Measurements from ENCODE around the gene ETV3L. TPM values are rescaled to one million over a fixed set of nuclear protein-coding genes. Genes with fewer than 3 reads are reported as not detected.

ETV3L gene
- total and polyA plus RNA-seq, 2 of the 8 experiments (the other 6 are each of a cell fraction or from before 2014, with no cell fraction given), result 0.17 to 0.26 TPM

DNA sequence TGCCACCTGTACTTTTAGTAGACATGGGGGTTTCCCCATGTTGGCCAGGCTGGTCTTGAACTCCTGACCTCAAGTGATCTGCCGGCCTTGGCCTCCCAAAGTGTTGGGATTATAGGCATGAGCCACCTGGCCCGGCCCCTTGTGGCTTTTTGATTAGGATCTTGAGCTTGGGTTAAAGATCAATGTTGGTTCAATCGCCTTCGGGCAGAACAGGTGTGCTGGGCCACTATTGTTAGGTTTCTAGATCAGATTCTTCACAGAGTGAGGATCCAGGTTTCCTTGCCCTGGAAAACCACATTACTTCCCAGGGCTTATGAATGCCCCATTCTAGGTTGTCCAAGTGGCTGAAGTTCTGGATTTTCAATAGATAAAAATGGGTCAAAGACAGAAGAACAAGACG lies 32.5 kb upstream of the ETV3L start (continued):
- TF ChIP-seq, protein P1, sequence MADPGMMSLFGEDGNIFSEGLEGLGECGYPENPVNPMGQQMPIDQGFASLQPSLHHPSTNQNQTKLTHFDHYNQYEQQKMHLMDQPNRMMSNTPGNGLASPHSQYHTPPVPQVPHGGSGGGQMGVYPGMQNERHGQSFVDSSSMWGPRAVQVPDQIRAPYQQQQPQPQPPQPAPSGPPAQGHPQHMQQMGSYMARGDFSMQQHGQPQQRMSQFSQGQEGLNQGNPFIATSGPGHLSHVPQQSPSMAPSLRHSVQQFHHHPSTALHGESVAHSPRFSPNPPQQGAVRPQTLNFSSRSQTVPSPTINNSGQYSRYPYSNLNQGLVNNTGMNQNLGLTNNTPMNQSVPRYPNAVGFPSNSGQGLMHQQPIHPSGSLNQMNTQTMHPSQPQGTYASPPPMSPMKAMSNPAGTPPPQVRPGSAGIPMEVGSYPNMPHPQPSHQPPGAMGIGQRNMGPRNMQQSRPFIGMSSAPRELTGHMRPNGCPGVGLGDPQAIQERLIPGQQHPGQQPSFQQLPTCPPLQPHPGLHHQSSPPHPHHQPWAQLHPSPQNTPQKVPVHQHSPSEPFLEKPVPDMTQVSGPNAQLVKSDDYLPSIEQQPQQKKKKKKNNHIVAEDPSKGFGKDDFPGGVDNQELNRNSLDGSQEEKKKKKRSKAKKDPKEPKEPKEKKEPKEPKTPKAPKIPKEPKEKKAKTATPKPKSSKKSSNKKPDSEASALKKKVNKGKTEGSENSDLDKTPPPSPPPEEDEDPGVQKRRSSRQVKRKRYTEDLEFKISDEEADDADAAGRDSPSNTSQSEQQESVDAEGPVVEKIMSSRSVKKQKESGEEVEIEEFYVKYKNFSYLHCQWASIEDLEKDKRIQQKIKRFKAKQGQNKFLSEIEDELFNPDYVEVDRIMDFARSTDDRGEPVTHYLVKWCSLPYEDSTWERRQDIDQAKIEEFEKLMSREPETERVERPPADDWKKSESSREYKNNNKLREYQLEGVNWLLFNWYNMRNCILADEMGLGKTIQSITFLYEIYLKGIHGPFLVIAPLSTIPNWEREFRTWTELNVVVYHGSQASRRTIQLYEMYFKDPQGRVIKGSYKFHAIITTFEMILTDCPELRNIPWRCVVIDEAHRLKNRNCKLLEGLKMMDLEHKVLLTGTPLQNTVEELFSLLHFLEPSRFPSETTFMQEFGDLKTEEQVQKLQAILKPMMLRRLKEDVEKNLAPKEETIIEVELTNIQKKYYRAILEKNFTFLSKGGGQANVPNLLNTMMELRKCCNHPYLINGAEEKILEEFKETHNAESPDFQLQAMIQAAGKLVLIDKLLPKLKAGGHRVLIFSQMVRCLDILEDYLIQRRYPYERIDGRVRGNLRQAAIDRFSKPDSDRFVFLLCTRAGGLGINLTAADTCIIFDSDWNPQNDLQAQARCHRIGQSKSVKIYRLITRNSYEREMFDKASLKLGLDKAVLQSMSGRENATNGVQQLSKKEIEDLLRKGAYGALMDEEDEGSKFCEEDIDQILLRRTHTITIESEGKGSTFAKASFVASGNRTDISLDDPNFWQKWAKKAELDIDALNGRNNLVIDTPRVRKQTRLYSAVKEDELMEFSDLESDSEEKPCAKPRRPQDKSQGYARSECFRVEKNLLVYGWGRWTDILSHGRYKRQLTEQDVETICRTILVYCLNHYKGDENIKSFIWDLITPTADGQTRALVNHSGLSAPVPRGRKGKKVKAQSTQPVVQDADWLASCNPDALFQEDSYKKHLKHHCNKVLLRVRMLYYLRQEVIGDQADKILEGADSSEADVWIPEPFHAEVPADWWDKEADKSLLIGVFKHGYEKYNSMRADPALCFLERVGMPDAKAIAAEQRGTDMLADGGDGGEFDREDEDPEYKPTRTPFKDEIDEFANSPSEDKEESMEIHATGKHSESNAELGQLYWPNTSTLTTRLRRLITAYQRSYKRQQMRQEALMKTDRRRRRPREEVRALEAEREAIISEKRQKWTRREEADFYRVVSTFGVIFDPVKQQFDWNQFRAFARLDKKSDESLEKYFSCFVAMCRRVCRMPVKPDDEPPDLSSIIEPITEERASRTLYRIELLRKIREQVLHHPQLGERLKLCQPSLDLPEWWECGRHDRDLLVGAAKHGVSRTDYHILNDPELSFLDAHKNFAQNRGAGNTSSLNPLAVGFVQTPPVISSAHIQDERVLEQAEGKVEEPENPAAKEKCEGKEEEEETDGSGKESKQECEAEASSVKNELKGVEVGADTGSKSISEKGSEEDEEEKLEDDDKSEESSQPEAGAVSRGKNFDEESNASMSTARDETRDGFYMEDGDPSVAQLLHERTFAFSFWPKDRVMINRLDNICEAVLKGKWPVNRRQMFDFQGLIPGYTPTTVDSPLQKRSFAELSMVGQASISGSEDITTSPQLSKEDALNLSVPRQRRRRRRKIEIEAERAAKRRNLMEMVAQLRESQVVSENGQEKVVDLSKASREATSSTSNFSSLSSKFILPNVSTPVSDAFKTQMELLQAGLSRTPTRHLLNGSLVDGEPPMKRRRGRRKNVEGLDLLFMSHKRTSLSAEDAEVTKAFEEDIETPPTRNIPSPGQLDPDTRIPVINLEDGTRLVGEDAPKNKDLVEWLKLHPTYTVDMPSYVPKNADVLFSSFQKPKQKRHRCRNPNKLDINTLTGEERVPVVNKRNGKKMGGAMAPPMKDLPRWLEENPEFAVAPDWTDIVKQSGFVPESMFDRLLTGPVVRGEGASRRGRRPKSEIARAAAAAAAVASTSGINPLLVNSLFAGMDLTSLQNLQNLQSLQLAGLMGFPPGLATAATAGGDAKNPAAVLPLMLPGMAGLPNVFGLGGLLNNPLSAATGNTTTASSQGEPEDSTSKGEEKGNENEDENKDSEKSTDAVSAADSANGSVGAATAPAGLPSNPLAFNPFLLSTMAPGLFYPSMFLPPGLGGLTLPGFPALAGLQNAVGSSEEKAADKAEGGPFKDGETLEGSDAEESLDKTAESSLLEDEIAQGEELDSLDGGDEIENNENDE (IDR thresholded peaks at IDR 0.05; ENCODE audit: insufficient replicate concordance, low read length), result no peak
- TF ChIP-seq BRCA1 (IDR thresholded peaks at IDR 0.05; ENCODE audit: low read depth, low read length) (no peak), KDM4A (IDR thresholded peaks at IDR 0.05; ENCODE audit: low read depth, low read length, severe bottlenecking) (no peak), RAD21 (IDR thresholded peaks at IDR 0.05 in 1 of 2, conservative IDR thresholded peaks at IDR 0.05 in 1 of 2; ENCODE audit: low read depth in 2 of 2, low read length in 2 of 2) (no peak), ATF3 (IDR thresholded peaks at IDR 0.05; ENCODE audit: insufficient read depth, low read depth, low read length) (no peak), EGR1 (IDR thresholded peaks at IDR 0.05; ENCODE audit: borderline replicate concordance, low read depth, low read length) (no peak), JUN (IDR thresholded peaks at IDR 0.05; ENCODE audit: low read depth, low read length) (no peak), ZNF274 (IDR thresholded peaks at IDR 0.05; ENCODE audit: borderline replicate concordance, extremely low read depth, low read length) (no peak), HDAC6 (IDR thresholded peaks at IDR 0.05; ENCODE audit: low read depth, low read length) (no peak), SIRT6 (IDR thresholded peaks at IDR 0.05; ENCODE audit: low read length) (no peak)
